Measurements from ENCODE around the gene BLOC1S4.

BLOC1S4 gene

GRCh38 chr4:6764976-6765620 lies 49.1 kb downstream of the BLOC1S4 start:
- no peak for DNase-seq (ENCODE audit: low spot score)

GRCh38 chr4:6765703-6766102 lies 49.7 kb downstream of the BLOC1S4 start:
- DNase-seq (ENCODE audit: low spot score), result no peak

All from kidney tubule cell (primary cell).